MM.1S (cell line): ENCODE results near the gene SMYD2.

Experiments used
- DNase-seq: peaks from one replicate; pipeline ENCODE4 v3.0.0-alpha.2; 2015
- H2AFZ ChIP-seq: fragments of 300-600 bp; sonication (generic); 2 replicates; pipeline ENCODE4 v1.6.0; 2016; ENCODE audit warnings: antibody characterized with exemption, low read length
- H3F3A ChIP-seq: fragments of 300-600 bp; sonication (generic); 2 replicates; pipeline ENCODE4 v1.6.1; 2016; ENCODE audit warnings: mild to moderate bottlenecking, antibody characterized with exemption, low read length, moderate library complexity, mixed read lengths; ENCODE audit not compliant: insufficient read depth
- H3K27ac ChIP-seq: fragments of 300-600 bp; sonication (generic); 2 replicates; pipeline ENCODE4 v1.5.1; 2016; ENCODE audit warnings: mild to moderate bottlenecking, low read length
- H3K27me3 ChIP-seq: fragments of 300-600 bp; sonication (generic); replicated peaks from 2 replicates; pipeline ENCODE4 v1.6.0; 2016; ENCODE audit warnings: low read length; ENCODE audit not compliant: insufficient read depth
- H3K36me3 ChIP-seq: fragments of 300-600 bp; sonication (generic); replicated peaks from 2 replicates; pipeline ENCODE4 v1.6.1; 2016; ENCODE audit warnings: mild to moderate bottlenecking, low read length, mixed read lengths; ENCODE audit not compliant: insufficient read depth
- H3K4me1 ChIP-seq: fragments of 300-600 bp; sonication (generic); 2 replicates; pipeline ENCODE4 v1.6.1; 2016; ENCODE audit warnings: low read length, mixed read lengths
- H3K4me2 ChIP-seq: fragments of 300-600 bp; sonication (generic); 2 replicates; pipeline ENCODE4 v1.6.0; 2016; ENCODE audit warnings: low read depth, low read length
- H3K4me3 ChIP-seq: fragments of 300-600 bp; sonication (generic); 2 replicates; pipeline ENCODE4 v1.5.1; 2016; ENCODE audit warnings: low read length, mixed read lengths
- H3K79me2 ChIP-seq: fragments of 300-600 bp; sonication (generic); 2 replicates; pipeline ENCODE4 v1.6.1; 2016; ENCODE audit warnings: mixed run types, low read length, mixed read lengths
- H3K9ac ChIP-seq: fragments of 300-600 bp; sonication (generic); 2 replicates; pipeline ENCODE4 v1.6.1; 2016; ENCODE audit warnings: low read length, mixed read lengths
- H3K9me2 ChIP-seq: fragments of 300-600 bp; sonication (generic); replicated peaks from 2 replicates; pipeline ENCODE4 v1.6.1; 2016; ENCODE audit warnings: mild to moderate bottlenecking, low read length, mixed read lengths; ENCODE audit not compliant: insufficient read depth
- H3K9me3 ChIP-seq: fragments of 300-600 bp; sonication (generic); replicated peaks from 2 replicates; pipeline ENCODE4 v1.6.1; 2016; ENCODE audit warnings: mild to moderate bottlenecking, low read length, mixed read lengths; ENCODE audit not compliant: insufficient read depth
- H4K20me1 ChIP-seq: fragments of 300-600 bp; sonication (generic); 2 replicates; pipeline ENCODE4 v1.6.1; 2016; ENCODE audit warnings: mild to moderate bottlenecking, low read length, moderate library complexity, mixed read lengths; ENCODE audit not compliant: insufficient read depth
- CTCF ChIP-seq: fragments of 300-600 bp; sonication (generic); IDR thresholded peaks from 2 replicates; pipeline ENCODE4 v1.5.1; 2016; ENCODE audit warnings: antibody characterized with exemption, low read length, mixed read lengths
- EZH2 ChIP-seq: fragments of 300-600 bp; sonication (generic); optimal IDR thresholded peaks from 2 replicates; pipeline ENCODE3; 2017; ENCODE audit warnings: low read depth, mild to moderate bottlenecking, antibody characterized with exemption, low read length, mixed read lengths
- EZH2phosphoT487 ChIP-seq: fragments of 300-600 bp; sonication (generic); IDR thresholded peaks from 2 replicates; pipeline ENCODE4 v1.6.1; 2018; ENCODE audit warnings: antibody characterized with exemption, low read length

SMYD2 gene

DNA sequence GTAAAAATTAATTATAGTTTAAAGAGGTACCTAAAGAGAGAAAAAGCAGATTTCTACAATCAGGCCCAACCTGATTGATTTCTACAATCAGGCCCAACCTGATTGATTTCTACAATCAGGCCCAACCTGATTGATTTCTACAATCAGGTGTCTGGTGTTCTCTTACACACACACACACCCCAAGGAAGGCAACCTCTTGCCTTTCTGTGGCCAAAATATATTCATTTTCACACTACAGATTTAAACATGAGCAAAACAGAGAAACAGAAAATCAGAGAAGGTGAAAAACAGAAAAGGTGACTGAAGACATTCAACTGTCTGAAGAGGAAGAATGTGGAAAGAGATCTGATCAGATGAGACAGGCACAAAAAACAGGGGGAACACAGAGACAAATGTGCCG lies 104.5 kb downstream of the SMYD2 start:
- Histone ChIP-seq H4K20me1 (no peaks in the 10 kb centered on the region), H3K27me3 (no peaks in the 10 kb centered on the region), H3K4me3 (no peak overlapping the region), H3K4me1 (no peaks in the 10 kb centered on the region), H3K4me2 (no peak overlapping the region), H3K9me3 (no peaks in the 10 kb centered on the region), H3F3A (no peaks in the 10 kb centered on the region), H3K79me2 (no peaks in the 10 kb centered on the region), H3K9ac (no peak overlapping the region), H3K27ac (no peak overlapping the region), H3K9me2 (no peaks in the 10 kb centered on the region), H3K36me3 (no peaks in the 10 kb centered on the region), H2AFZ (no peak overlapping the region)
- TF ChIP-seq EZH2phosphoT487 (no peak), CTCF (no peak), EZH2 (no peak)
- no peak for DNase-seq

DNA sequence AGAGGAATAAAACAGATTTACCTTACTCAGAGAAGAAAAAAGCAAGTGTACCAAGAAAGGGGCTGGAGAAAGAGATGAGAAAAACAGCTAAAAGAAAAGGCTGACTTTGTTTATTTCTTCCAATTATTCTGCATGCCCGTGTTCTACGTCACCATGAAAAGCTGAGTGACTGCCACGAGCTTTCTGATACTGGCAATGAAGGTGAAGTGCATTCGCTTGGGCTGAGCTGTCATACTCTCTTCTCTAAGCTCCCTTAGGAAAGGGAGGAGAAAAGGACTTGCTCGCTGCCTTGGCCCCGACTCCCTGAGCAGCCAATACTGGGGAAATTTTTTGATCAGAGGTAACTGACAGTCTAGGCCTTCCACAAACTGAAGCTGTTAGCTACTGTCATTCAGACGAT lies 105.4 kb downstream of the SMYD2 start:
- no peaks in the 10 kb centered on the region for H3K27me3 ChIP-seq
- H3K36me3 ChIP-seq, result no peaks in the 10 kb centered on the region
- no peak overlapping the region for H3K27ac ChIP-seq

More for the DNA sequence above, 105.4 kb downstream of the SMYD2 start:
- TF ChIP-seq EZH2 (no peak), CTCF (no peak), EZH2phosphoT487 (no peak)
- DNase-seq, result no peak
- Histone ChIP-seq H3K9ac (no peak overlapping the region), H3K9me2 (no peaks in the 10 kb centered on the region), H3K9me3 (no peaks in the 10 kb centered on the region), H3K4me3 (no peak overlapping the region), H3K4me1 (no peaks in the 10 kb centered on the region), H4K20me1 (no peaks in the 10 kb centered on the region), H2AFZ (no peak overlapping the region), H3F3A (no peaks in the 10 kb centered on the region), H3K4me2 (no peak overlapping the region), H3K79me2 (no peaks in the 10 kb centered on the region)
